HepG2 (cell line): ENCODE data around the gene RSRC2. TPM values are rescaled to one million over a fixed set of nuclear protein-coding genes. Genes with fewer than 3 reads are reported as not detected.

ENCODE experiments used
- ATAC-seq: fragments of 200-7000 bp; cut with Tn5 transposase; 3 replicates; pipeline ENCODE4 v1.9.1; 2020; ENCODE audit warnings: mild to moderate bottlenecking, moderate library complexity
- BruUV-seq: library from RNA; stranded (reverse); fragments of 400-500 nt; replicated peaks from 2 replicates; lab custom pipeline; 2021; lab: Mats Ljungman, UMichigan
- CTCF ChIA-PET: fragments of 300-600 bp; formaldehyde crosslinking; extraction: SDS; loops from one replicate; lab custom pipeline; 2021; ENCODE audit warnings: low total read pairs, inconsistent platforms, low intra/inter-chr PET ratio; lab: Yijun Ruan, JAX
- POLR2A ChIA-PET: fragments of 350-600 bp; sonication (Branson Sonifier 250); formaldehyde crosslinking; loops from one replicate; lab custom pipeline; 2020; ENCODE audit warnings: antibody characterized with exemption, inconsistent platforms; lab: Yijun Ruan, JAX
- DNase-seq: peaks from one replicate; pipeline ENCODE4 v3.0.0-alpha.2; 2015; ENCODE audit warnings: low spot score
- FAIRE-seq: peaks from 3 replicates; lab custom pipeline; 2011; peaks lifted over from hg19 to GRCh38; lab: Jason Lieb, UNC
- H2AFZ ChIP-seq: one replicate; pipeline ENCODE4 v1.6.1; 2011; ENCODE audit warnings: low read length, inconsistent platforms
- H3K27ac ChIP-seq: fragments of 300-600 bp; 3 replicates; pipeline ENCODE4 v1.8.0; 2011; ENCODE audit warnings: mixed run types, mild to moderate bottlenecking, mixed read lengths, low read length, inconsistent platforms; ENCODE audit not compliant: insufficient read depth; ENCODE audit errors: extremely low read length
- H3K27me3 ChIP-seq, 2 experiments: fragments of 200-600 bp in 1 of 2; 2 replicates in 1 of 2; 3 replicates in 1 of 2; pipeline versions ENCODE4 v1.6.0 to v1.8.0; 2011; ENCODE audit warnings: low read length in 2 of 2, mild to moderate bottlenecking in 2 of 2, moderate library complexity in 2 of 2, inconsistent platforms in 1 of 2; ENCODE audit not compliant: insufficient read depth in 2 of 2, control insufficient read depth in 1 of 2
- H3K36me3 ChIP-seq, 2 experiments: fragments of 200-600 bp in 1 of 2; replicated peaks in 1 of 2; 2 replicates in 1 of 2; 3 replicates in 1 of 2; pipeline versions ENCODE4 v1.5.1 to v1.8.0; 2011; ENCODE audit warnings: low read length in 2 of 2, inconsistent platforms in 1 of 2; ENCODE audit not compliant: insufficient read depth in 2 of 2, control insufficient read depth in 1 of 2
- H3K4me1 ChIP-seq: 2 replicates; pipeline ENCODE4 v1.5.1; 2012; ENCODE audit warnings: low read length, inconsistent platforms; ENCODE audit not compliant: insufficient read depth
- H3K4me2 ChIP-seq: 2 replicates; pipeline ENCODE4 v1.6.0; 2011; ENCODE audit warnings: low read depth, low read length, inconsistent platforms
- H3K4me3 ChIP-seq, 3 experiments: fragments of 200-600 bp in 1 of 3; sonication (generic), shearing (Covaris generic) in 1 of 3; replicated peaks in 1 of 3; 2 replicates each; pipeline ENCODE4 v1.5.1; 2011 to 2016; ENCODE audit warnings: low read length in 3 of 3, inconsistent platforms in 2 of 3, low read depth in 2 of 3, mild to moderate bottlenecking in 2 of 3, control low read depth in 1 of 3, mixed read lengths in 1 of 3; ENCODE audit not compliant: insufficient read depth in 1 of 3
- H3K79me2 ChIP-seq: one replicate; pipeline ENCODE4 v1.6.1; 2011; ENCODE audit warnings: low read length, inconsistent platforms; ENCODE audit not compliant: insufficient read depth
- H3K9ac ChIP-seq: 2 replicates; pipeline ENCODE4 v1.6.0; 2011; ENCODE audit warnings: mild to moderate bottlenecking, low read depth, low read length, inconsistent platforms; ENCODE audit not compliant: insufficient read depth
- H3K9me3 ChIP-seq: 2 replicates; pipeline ENCODE4 v1.5.1; 2012; ENCODE audit warnings: mild to moderate bottlenecking, low read length
- H4K20me1 ChIP-seq: 2 replicates; pipeline ENCODE4 v1.6.0; 2011; ENCODE audit warnings: inconsistent platforms, mild to moderate bottlenecking, low read length, moderate library complexity; ENCODE audit not compliant: insufficient read depth
- POLR2A ChIP-seq, 2 experiments: IDR thresholded peaks; 2 replicates each; pipeline ENCODE4 v1.6.1; 2011; ENCODE audit warnings: low read depth in 2 of 2, low read length in 2 of 2, mild to moderate bottlenecking in 1 of 2, moderate library complexity in 1 of 2; ENCODE audit not compliant: insufficient read depth in 1 of 2
- POLR2AphosphoS2 ChIP-seq: IDR thresholded peaks from 2 replicates; pipeline ENCODE4 v1.6.1; 2011; ENCODE audit warnings: low read depth, low read length, improper control_type of control experiment
- POLR2G ChIP-seq: fragments of 200-400 bp; formaldehyde crosslinking; IDR thresholded peaks from 2 replicates; pipeline ENCODE4 v1.6.1; 2018; ENCODE audit warnings: mild to moderate bottlenecking, low read depth, low read length, moderate library complexity
- RBM22 ChIP-seq: fragments of 200-400 bp; formaldehyde crosslinking; optimal IDR thresholded peaks from 2 replicates; pipeline ENCODE3; 2017; ENCODE audit warnings: mild to moderate bottlenecking, low read length, moderate library complexity
- ZBTB20 ChIP-seq: sonication (generic); formaldehyde crosslinking; IDR thresholded peaks from 2 replicates; pipeline ENCODE4 v1.8.1; 2023; ENCODE audit warnings: missing genetic modification reagents, low read depth, mild to moderate bottlenecking, borderline replicate concordance
- ZFYVE20 ChIP-seq: sonication (generic); formaldehyde crosslinking; IDR thresholded peaks from 2 replicates; pipeline ENCODE4 v1.8.0; 2023; ENCODE audit warnings: low read depth, mild to moderate bottlenecking, moderate library complexity, missing genetic modification reagents, borderline replicate concordance
- WGBS: methylation state at CpG from one replicate; pipeline ENCODE4 v1.1.6; 2017; ENCODE audit warnings: low lambda C conversion rate; 5-methylcytosine and 5-hydroxymethylcytosine counted together
- in situ Hi-C: cut with HindIII; loops from 2 replicates; pipeline ENCODE4 v1.10.0; 2017; ENCODE audit warnings: low pct_unique_long_range_greater_than_20kb; ENCODE audit not compliant: extremely low pct_ligation_motif_present
- intact Hi-C: fragments of 100-400 bp; cut with micrococcal nuclease; formaldehyde crosslinking; loops from one replicate; pipeline ENCODE4 v1.10.0; 2022; ENCODE audit not compliant: unreplicated experiment
- polyA plus RNA-seq, 8 experiments: library from polyadenylated mRNA; depleted of rRNA in 3 of 8; stranded (reverse) in 7 of 8; unstranded in 1 of 8; fragments of >200 nt; fragmentation: Illumina TruSeq in 4 of 8; extraction: Trizol in 4 of 8; gene quantifications; 2 replicates each; pipeline versions ENCODE4 v1.2.1 to v1.2.3, GENCODE V29; 2011 to 2016; ENCODE audit warnings: low read depth in 4 of 8, missing spikeins in 1 of 8, mixed read lengths in 1 of 8; ENCODE audit not compliant: insufficient read depth in 1 of 8
- total RNA-seq, 5 experiments: library from RNA; depleted of rRNA; stranded (reverse); fragments of >200 nt; fragmentation: Illumina TruSeq; extraction: Trizol; gene quantifications; 2 replicates each; pipeline ENCODE4 v1.2.3, GENCODE V29; 2016; ENCODE audit warnings: low read depth in 1 of 5
- TF ChIP-seq, protein P1 (sequence below): sonication (generic); formaldehyde crosslinking; IDR thresholded peaks from 2 replicates; pipeline ENCODE4 v1.5.0; 2020; ENCODE audit warnings: mild to moderate bottlenecking, missing genetic modification reagents, borderline replicate concordance

The RSRC2 gene
- total and polyA plus RNA-seq, 2 of the 13 experiments (the other 11 are each of a cell fraction or from before 2014, with no cell fraction given), result 31.4 to 77.8 TPM

- intact Hi-C loops (no loop called here), in situ Hi-C loops (no loop called here)
- peaks cover 11% of the 10 kb centered on the region; the same call in 1 of the 2 replicates for H3K4me1 ChIP-seq
- H3K4me3 ChIP-seq, result no peak overlapping the region
- DNase-seq, result no peak
- H3K79me2 ChIP-seq, result peaks cover 63% of the 10 kb centered on the region
- peaks cover 24 to 89% of the 10 kb centered on the region in 2 experiments for H3K36me3 ChIP-seq
- ATAC-seq, result no peak
- H2AFZ ChIP-seq, result no peak overlapping the region
- H4K20me1 ChIP-seq, result peaks cover 45% of the 10 kb centered on the region
- 98% methylated on average over 13 of the region's 13 CpGs for WGBS
- FAIRE-seq, result no peak
- POLR2A ChIA-PET, result interaction anchor here (1.7 kb wide), 1 partner anchor 16 kb away, joined by 4 read pairs; the partner anchor contains the start of gene ZCCHC8
- CTCF ChIA-PET, result no interaction called here
- H3K27ac ChIP-seq, result no peak overlapping the region
- no peaks in the 10 kb centered on the region for H3K27me3 ChIP-seq
- no peak overlapping the region for H3K4me2 ChIP-seq
- H3K9me3 ChIP-seq, result no peaks in the 10 kb centered on the region
- TF ChIP-seq RBM22 (peak; percentile 64), POLR2G (peak; percentile 41; the same call in 1 of the 2 replicates), ZFYVE20 (CRISPR knock-in tag) (no peak), POLR2A (IDR thresholded peaks at IDR 0.05; ENCODE audit: insufficient read depth in 1 of 2, low read depth in 2 of 2, low read length in 2 of 2) (0 out of 4 replicates have a peak, but pooled peaks of 1 of the 2 experiments have one; percentile 30), POLR2AphosphoS2 (peak; percentile 81; the same call in 1 of the 2 replicates), ZBTB20 (CRISPR knock-in tag) (no peak)
- TF ChIP-seq, protein P1, sequence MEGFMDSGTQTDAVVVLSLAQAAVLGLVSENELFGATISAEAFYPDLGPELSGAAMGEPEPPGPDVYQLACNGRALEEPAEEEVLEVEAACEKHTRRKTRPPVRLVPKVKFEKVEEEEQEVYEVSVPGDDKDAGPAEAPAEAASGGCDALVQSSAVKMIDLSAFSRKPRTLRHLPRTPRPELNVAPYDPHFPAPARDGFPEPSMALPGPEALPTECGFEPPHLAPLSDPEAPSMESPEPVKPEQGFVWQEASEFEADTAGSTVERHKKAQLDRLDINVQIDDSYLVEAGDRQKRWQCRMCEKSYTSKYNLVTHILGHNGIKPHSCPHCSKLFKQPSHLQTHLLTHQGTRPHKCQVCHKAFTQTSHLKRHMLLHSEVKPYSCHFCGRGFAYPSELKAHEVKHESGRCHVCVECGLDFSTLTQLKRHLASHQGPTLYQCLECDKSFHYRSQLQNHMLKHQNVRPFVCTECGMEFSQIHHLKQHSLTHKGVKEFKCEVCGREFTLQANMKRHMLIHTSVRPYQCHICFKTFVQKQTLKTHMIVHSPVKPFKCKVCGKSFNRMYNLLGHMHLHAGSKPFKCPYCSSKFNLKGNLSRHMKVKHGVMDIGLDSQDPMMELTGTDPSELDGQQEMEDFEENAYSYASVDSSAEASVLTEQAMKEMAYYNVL (CRISPR knock-in tag), result no peak
- H3K9ac ChIP-seq, result no peak overlapping the region
- BruUV-seq, result no TSS peak
Observed at GRCh38 chr12:122516544-122517361, 10.0 kb downstream of the RSRC2 start.
